ENCODE measurements around the gene GRIK1. TPM values are rescaled to one million over a fixed set of nuclear protein-coding genes. Genes with fewer than 3 reads are reported as not detected.

Gene GRIK1
- total and polyA plus RNA-seq, 2 donors (not counting 1 experiment from before 2014, with no cell fraction given), result not detected

DNA sequence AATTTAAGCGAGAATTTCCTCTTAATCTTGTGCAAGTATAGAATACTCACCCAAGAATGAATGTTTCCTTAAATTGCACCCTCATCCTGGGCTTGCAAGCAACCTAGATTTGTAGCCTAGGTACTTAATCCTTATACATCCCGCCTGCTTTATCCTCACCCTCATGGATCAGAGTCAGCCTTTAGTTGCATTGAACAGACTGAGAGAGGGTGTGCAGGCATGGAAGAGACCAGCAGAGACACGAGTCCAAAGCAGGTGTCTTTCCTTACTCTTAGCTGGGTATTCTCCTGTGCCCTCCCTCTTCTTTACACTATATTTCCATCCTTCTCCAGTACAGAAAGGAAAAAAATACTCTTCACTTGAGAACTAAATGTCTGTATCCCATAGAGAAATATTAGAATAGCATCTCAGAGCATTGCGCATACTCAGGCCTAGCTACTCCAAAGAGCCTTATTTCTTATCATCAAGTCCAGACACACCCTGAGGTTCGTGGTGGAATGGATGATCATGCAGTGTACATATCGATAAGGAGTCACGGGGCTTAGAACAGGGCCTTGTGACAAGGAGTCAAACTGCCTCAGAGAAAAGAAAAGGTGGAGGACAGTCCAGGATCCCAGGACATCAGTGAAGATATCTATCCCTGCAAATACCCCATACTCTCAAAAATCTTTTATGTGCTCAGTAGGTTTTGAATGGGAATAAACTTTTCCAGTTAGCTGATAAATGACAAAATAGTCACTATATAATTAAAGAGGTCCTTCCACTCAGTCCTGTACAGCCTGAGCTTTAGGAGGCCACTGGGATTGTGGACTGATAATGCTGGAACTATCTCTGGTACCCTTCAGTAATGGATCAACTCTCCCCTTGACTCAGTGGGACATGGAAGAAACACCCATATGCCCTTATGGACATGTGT is 297.9 kb downstream of the GRIK1 start:
- H3K4me1 Mint-ChIP-seq, result peaks cover 29% of the 10 kb centered on the region
- Histone ChIP-seq H3K4me3 (ENCODE audit: control extremely low read depth in 1 of 5, extremely low read depth in 1 of 5, insufficient read depth in 1 of 5, low read depth in 2 of 5, low read length in 4 of 5) (no peak overlapping the region), H3K27me3 (replicated peaks in 1 of 4; ENCODE audit: control extremely low read depth in 1 of 4, control insufficient read depth in 3 of 4, insufficient read depth in 4 of 4, low read length in 3 of 4) (no peaks in the 10 kb centered on the region), H3K9me3 (ENCODE audit: control extremely low read depth in 1 of 3, control insufficient read depth in 2 of 3, insufficient read depth in 1 of 3, low read length in 2 of 3) (peaks cover 0 to 8% (median 4%) of the 10 kb centered on the region in 3 donors), H3K36me3 (replicated peaks in 1 of 2; ENCODE audit: control extremely low read depth in 1 of 2, control insufficient read depth in 1 of 2, extremely low read depth in 1 of 2, insufficient read depth in 2 of 2, low read length in 1 of 2) (no peaks in the 10 kb centered on the region), H3K79me2 (ENCODE audit: control insufficient read depth, insufficient read depth, low read length) (no peaks in the 10 kb centered on the region), H3K4me1 (ENCODE audit: control insufficient read depth in 2 of 2, insufficient read depth in 2 of 2, low read length in 2 of 2) (peaks cover 25 to 27% of the 10 kb centered on the region in 2 donors), H4K20me1 (ENCODE audit: control insufficient read depth, insufficient read depth, low read length, poor library complexity, severe bottlenecking) (no peaks in the 10 kb centered on the region), H3K9ac (ENCODE audit: low read length) (no peak overlapping the region), H3K27ac (ENCODE audit: low read length in 2 of 2) (no peak overlapping the region), H3K4me2 (replicated peaks; ENCODE audit: low read depth, low read length, poor library complexity, severe bottlenecking) (no peak overlapping the region), H2AFZ (ENCODE audit: insufficient read depth, low read depth, low read length, poor library complexity, severe bottlenecking) (no peak overlapping the region)
- ATAC-seq (ENCODE audit: low read depth) (no peak), DNase-seq (no peak)
- H3K27ac Mint-ChIP-seq, result no peak overlapping the region
- intact Hi-C loops (cut with micrococcal nuclease), result no loop called here
- H3K9me3 Mint-ChIP-seq (ENCODE audit: insufficient read depth), result peaks cover 4% of the 10 kb centered on the region
- H3K27me3 Mint-ChIP-seq, result no peaks in the 10 kb centered on the region
- no peak overlapping the region for H3K4me3 Mint-ChIP-seq
- CTCF ChIA-PET, result no interaction called here
- POLR2A ChIA-PET, result no interaction called here
- TF ChIP-seq EZH2 (IDR thresholded peaks at IDR 0.05; ENCODE audit: borderline replicate concordance, insufficient read depth, low read depth, low read length, poor library complexity, severe bottlenecking), result no peak
- TF ChIP-seq CTCF (IDR thresholded peaks at IDR 0.05), result no peak
- WGBS (ENCODE audit: insufficient coverage), result no CpG with 5 or more reads among the region's 7 CpGs

GRCh38 chr21:29641001-29641634 is 298.7 kb downstream of the GRIK1 start:
- no peaks in the 10 kb centered on the region for H3K27me3 Mint-ChIP-seq
- H3K4me3 ChIP-seq (ENCODE audit: control extremely low read depth in 1 of 5, extremely low read depth in 1 of 5, insufficient read depth in 1 of 5, low read depth in 2 of 5, low read length in 4 of 5), result no peak overlapping the region
- POLR2A ChIA-PET, result no interaction called here

More at GRCh38 chr21:29641001-29641634, 298.7 kb downstream of the GRIK1 start:
- Mint-ChIP-seq H3K27ac (no peak overlapping the region), H3K4me1 (peaks cover 30% of the 10 kb centered on the region), H3K9me3 (ENCODE audit: insufficient read depth) (peaks cover 4% of the 10 kb centered on the region), H3K4me3 (no peak overlapping the region)
- TF ChIP-seq CTCF (IDR thresholded peaks at IDR 0.05) (no peak), EZH2 (IDR thresholded peaks at IDR 0.05; ENCODE audit: borderline replicate concordance, insufficient read depth, low read depth, low read length, poor library complexity, severe bottlenecking) (no peak)
- ATAC-seq (ENCODE audit: low read depth), result no peak
- intact Hi-C loops (cut with micrococcal nuclease), result no loop called here
- no peak overlapping the region for H3K4me2 ChIP-seq (replicated peaks; ENCODE audit: low read depth, low read length, poor library complexity, severe bottlenecking)
- no peaks in the 10 kb centered on the region for H4K20me1 ChIP-seq (ENCODE audit: control insufficient read depth, insufficient read depth, low read length, poor library complexity, severe bottlenecking)
- H2AFZ ChIP-seq (ENCODE audit: insufficient read depth, low read depth, low read length, poor library complexity, severe bottlenecking), result no peak overlapping the region
- no peaks in the 10 kb centered on the region for H3K79me2 ChIP-seq (ENCODE audit: control insufficient read depth, insufficient read depth, low read length)
- no peaks in the 10 kb centered on the region for H3K27me3 ChIP-seq (replicated peaks in 1 of 4; ENCODE audit: control extremely low read depth in 1 of 4, control insufficient read depth in 3 of 4, insufficient read depth in 4 of 4, low read length in 3 of 4)
- H3K36me3 ChIP-seq (replicated peaks in 1 of 2; ENCODE audit: control extremely low read depth in 1 of 2, control insufficient read depth in 1 of 2, extremely low read depth in 1 of 2, insufficient read depth in 2 of 2, low read length in 1 of 2), result no peaks in the 10 kb centered on the region
- no peak for DNase-seq
- CTCF ChIA-PET, result no interaction called here
- 100% methylated on average over 2 of the region's 5 CpGs for WGBS (ENCODE audit: insufficient coverage)
- H3K27ac ChIP-seq (ENCODE audit: low read length in 2 of 2), result no peak overlapping the region
- H3K9ac ChIP-seq (ENCODE audit: low read length), result no peak overlapping the region
- H3K4me1 ChIP-seq (ENCODE audit: control insufficient read depth in 2 of 2, insufficient read depth in 2 of 2, low read length in 2 of 2), result peaks cover 25 to 27% of the 10 kb centered on the region in 2 donors
- peaks cover 0 to 8% (median 4%) of the 10 kb centered on the region in 3 donors for H3K9me3 ChIP-seq (ENCODE audit: control extremely low read depth in 1 of 3, control insufficient read depth in 2 of 3, insufficient read depth in 1 of 3, low read length in 2 of 3)
